ENCODE data around the gene EIF5. TPM values are rescaled to one million over a fixed set of nuclear protein-coding genes. Genes with fewer than 3 reads are reported as not detected.

EIF5 gene
- total and polyA plus RNA-seq, 2 of the 8 experiments (the other 6 are each of a cell fraction or from before 2014, with no cell fraction given), result 179 to 323 TPM

DNA sequence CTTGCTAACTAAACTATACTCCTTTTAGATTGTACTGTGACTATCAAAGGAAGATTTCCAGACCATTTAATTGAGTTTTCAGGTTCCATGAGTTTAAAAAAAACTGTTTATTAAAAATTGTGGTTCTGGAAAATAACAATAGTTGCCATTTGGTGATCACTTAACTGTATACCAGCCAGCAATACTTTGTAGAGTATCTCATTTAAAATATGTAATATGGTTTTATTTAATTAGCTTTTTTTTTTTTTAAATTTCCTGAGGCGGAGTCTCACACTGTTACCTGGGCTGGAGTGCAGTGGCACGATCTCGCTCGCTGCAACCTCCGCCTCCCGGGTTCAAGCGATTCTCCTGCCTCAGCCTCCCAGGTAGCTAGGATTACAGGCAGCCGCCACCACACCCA, 58.5 kb downstream of the EIF5 start (continued):
- TF ChIP-seq CHD2 (IDR thresholded peaks at IDR 0.05; ENCODE audit: low read length), result no peak
- TF ChIP-seq NRF1 (IDR thresholded peaks at IDR 0.05; ENCODE audit: low read depth, low read length), result no peak
- TF ChIP-seq BRCA1 (IDR thresholded peaks at IDR 0.05; ENCODE audit: low read depth, low read length), result no peak
- TF ChIP-seq GABPA (IDR thresholded peaks at IDR 0.05; ENCODE audit: borderline replicate concordance, insufficient read depth, low read length), result no peak
